NCI-H1048 (cell line): Measurements from ENCODE around the gene PDCL2.
A peak's percentile ranks its signal among the peaks of the same experiment; 100 is the strongest.
"Not testable (repeated sequence)": the region's sequence is repeated elsewhere in the genome, so short reads cannot be mapped to it uniquely, and the experiment has no call there.

Source experiments
- DNase-seq: peaks from one replicate; lab custom pipeline; 2025; lab: John Stamatoyannopoulos, UW

Gene PDCL2

GRCh38 chr4:55588160-55588559, 3.9 kb downstream of the PDCL2 start:
- no peak for DNase-seq

GRCh38 chr4:55582773-55583172, 9.3 kb downstream of the PDCL2 start:
- DNase-seq = not testable (repeated sequence)

GRCh38 chr4:55578341-55579010, 13.6 kb downstream of the PDCL2 start:
- no peak for DNase-seq

GRCh38 chr4:55575513-55575912, 16.5 kb downstream of the PDCL2 start:
- no peak for DNase-seq

GRCh38 chr4:55574252-55574651, 17.8 kb downstream of the PDCL2 start:
- DNase-seq = no peak

- DNase-seq = no peak
Measured at GRCh38 chr4:55571806-55572205, 20.2 kb downstream of the PDCL2 start.

GRCh38 chr4:55568905-55569504, 23.0 kb downstream of the PDCL2 start:
- no peak for DNase-seq

- no peak for DNase-seq
Measured at GRCh38 chr4:55561889-55562288, 30.2 kb downstream of the PDCL2 start.

GRCh38 chr4:55560096-55560495, 31.9 kb downstream of the PDCL2 start:
- DNase-seq = no peak

- no peak for DNase-seq
Measured at GRCh38 chr4:55554453-55555030, 37.5 kb downstream of the PDCL2 start.

- DNase-seq = no peak
Measured at GRCh38 chr4:55553441-55554201, 38.4 kb downstream of the PDCL2 start.

GRCh38 chr4:55551964-55552363, 40.1 kb downstream of the PDCL2 start:
- DNase-seq = not testable (repeated sequence)

GRCh38 chr4:55549888-55550287, 42.2 kb downstream of the PDCL2 start:
- no peak for DNase-seq

GRCh38 chr4:55547918-55548317, 44.1 kb downstream of the PDCL2 start:
- no peak for DNase-seq

- DNase-seq = no peak
Measured at GRCh38 chr4:55547466-55547770, 44.6 kb downstream of the PDCL2 start.

- DNase-seq = peak; percentile 65
Measured at GRCh38 chr4:55546756-55547465, 45.1 kb downstream of the PDCL2 start, which contains the start of gene CLOCK. Gene CLOCK, minus strand, starts transcription at chr4:55546909. Its CDS starts 64,124 bp downstream, at chr4:55482785.

GRCh38 chr4:55546506-55546755, 45.6 kb downstream of the PDCL2 start:
- peak; percentile 65 for DNase-seq

- DNase-seq = no peak
Measured at GRCh38 chr4:55545641-55546505, 46.2 kb downstream of the PDCL2 start.

- no peak for DNase-seq
Measured at GRCh38 chr4:55545151-55545550, 46.9 kb downstream of the PDCL2 start.

GRCh38 chr4:55543858-55544257, 48.2 kb downstream of the PDCL2 start:
- DNase-seq = no peak

- no peak for DNase-seq
Measured at GRCh38 chr4:55540271-55540670, 51.8 kb downstream of the PDCL2 start.

- DNase-seq = no peak
Measured at GRCh38 chr4:55539658-55540057, 52.4 kb downstream of the PDCL2 start.
